HepG2 (cell line): ENCODE measurements around the gene NPBWR2. TPM values are rescaled to one million over a fixed set of nuclear protein-coding genes. Genes with fewer than 3 reads are reported as not detected.
A peak's percentile ranks its signal among the peaks of the same experiment; 100 is the strongest.

Experiments used
- ATAC-seq: fragments of 200-7000 bp; cut with Tn5 transposase; 3 replicates; pipeline ENCODE4 v1.9.1; 2020; ENCODE audit warnings: mild to moderate bottlenecking, moderate library complexity
- BruUV-seq: library from RNA; stranded (reverse); fragments of 400-500 nt; replicated peaks from 2 replicates; lab custom pipeline; 2021; lab: Mats Ljungman, UMichigan
- CTCF ChIA-PET: fragments of 300-600 bp; formaldehyde crosslinking; extraction: SDS; loops from one replicate; lab custom pipeline; 2021; ENCODE audit warnings: low total read pairs, inconsistent platforms, low intra/inter-chr PET ratio; lab: Yijun Ruan, JAX
- POLR2A ChIA-PET: fragments of 350-600 bp; sonication (Branson Sonifier 250); formaldehyde crosslinking; loops from one replicate; lab custom pipeline; 2020; ENCODE audit warnings: antibody characterized with exemption, inconsistent platforms; lab: Yijun Ruan, JAX
- DNase-seq: peaks from one replicate; pipeline ENCODE4 v3.0.0-alpha.2; 2015; ENCODE audit warnings: low spot score
- FAIRE-seq: peaks from 3 replicates; lab custom pipeline; 2011; peaks lifted over from hg19 to GRCh38; lab: Jason Lieb, UNC
- H2AFZ ChIP-seq: one replicate; pipeline ENCODE4 v1.6.1; 2011; ENCODE audit warnings: low read length, inconsistent platforms
- H3K27ac ChIP-seq: fragments of 300-600 bp; 3 replicates; pipeline ENCODE4 v1.8.0; 2011; ENCODE audit warnings: mixed run types, mild to moderate bottlenecking, mixed read lengths, low read length, inconsistent platforms; ENCODE audit not compliant: insufficient read depth; ENCODE audit errors: extremely low read length
- H3K27me3 ChIP-seq, 2 experiments: fragments of 200-600 bp in 1 of 2; 2 replicates in 1 of 2; 3 replicates in 1 of 2; pipeline versions ENCODE4 v1.6.0 to v1.8.0; 2011; ENCODE audit warnings: low read length in 2 of 2, mild to moderate bottlenecking in 2 of 2, moderate library complexity in 2 of 2, inconsistent platforms in 1 of 2; ENCODE audit not compliant: insufficient read depth in 2 of 2, control insufficient read depth in 1 of 2
- H3K36me3 ChIP-seq, 2 experiments: fragments of 200-600 bp in 1 of 2; replicated peaks in 1 of 2; 2 replicates in 1 of 2; 3 replicates in 1 of 2; pipeline versions ENCODE4 v1.5.1 to v1.8.0; 2011; ENCODE audit warnings: low read length in 2 of 2, inconsistent platforms in 1 of 2; ENCODE audit not compliant: insufficient read depth in 2 of 2, control insufficient read depth in 1 of 2
- H3K4me1 ChIP-seq: 2 replicates; pipeline ENCODE4 v1.5.1; 2012; ENCODE audit warnings: low read length, inconsistent platforms; ENCODE audit not compliant: insufficient read depth
- H3K4me2 ChIP-seq: 2 replicates; pipeline ENCODE4 v1.6.0; 2011; ENCODE audit warnings: low read depth, low read length, inconsistent platforms
- H3K4me3 ChIP-seq, 3 experiments: fragments of 200-600 bp in 1 of 3; sonication (generic), shearing (Covaris generic) in 1 of 3; replicated peaks in 1 of 3; 2 replicates each; pipeline ENCODE4 v1.5.1; 2011 to 2016; ENCODE audit warnings: low read length in 3 of 3, inconsistent platforms in 2 of 3, low read depth in 2 of 3, mild to moderate bottlenecking in 2 of 3, control low read depth in 1 of 3, mixed read lengths in 1 of 3; ENCODE audit not compliant: insufficient read depth in 1 of 3
- H3K79me2 ChIP-seq: one replicate; pipeline ENCODE4 v1.6.1; 2011; ENCODE audit warnings: low read length, inconsistent platforms; ENCODE audit not compliant: insufficient read depth
- H3K9ac ChIP-seq: 2 replicates; pipeline ENCODE4 v1.6.0; 2011; ENCODE audit warnings: mild to moderate bottlenecking, low read depth, low read length, inconsistent platforms; ENCODE audit not compliant: insufficient read depth
- H3K9me3 ChIP-seq: 2 replicates; pipeline ENCODE4 v1.5.1; 2012; ENCODE audit warnings: mild to moderate bottlenecking, low read length
- H4K20me1 ChIP-seq: 2 replicates; pipeline ENCODE4 v1.6.0; 2011; ENCODE audit warnings: inconsistent platforms, mild to moderate bottlenecking, low read length, moderate library complexity; ENCODE audit not compliant: insufficient read depth
- AGO2 ChIP-seq: fragments of 200-400 bp; formaldehyde crosslinking; optimal IDR thresholded peaks from 2 replicates; pipeline ENCODE3; 2017; ENCODE audit warnings: mild to moderate bottlenecking, low read depth, low read length, moderate library complexity
- ASH2L ChIP-seq: fragments of 300-600, 200-600 bp; sonication (generic); IDR thresholded peaks from 2 replicates; pipeline ENCODE4 v1.7.0; 2017; ENCODE audit warnings: low read depth, mild to moderate bottlenecking, moderate library complexity, mixed read lengths, low read length; ENCODE audit not compliant: insufficient read length
- FLYWCH1 ChIP-seq: sonication (generic); formaldehyde crosslinking; IDR thresholded peaks from 2 replicates; pipeline ENCODE4 v1.8.1; 2023; ENCODE audit warnings: mild to moderate bottlenecking, missing genetic modification reagents
- HES4 ChIP-seq: sonication (generic); formaldehyde crosslinking; IDR thresholded peaks from 2 replicates; pipeline ENCODE4 v1.9.0; 2021; ENCODE audit warnings: mild to moderate bottlenecking, missing genetic modification reagents, borderline replicate concordance
- HNRNPH1 ChIP-seq: fragments of 200-400 bp; formaldehyde crosslinking; optimal IDR thresholded peaks from 2 replicates; pipeline ENCODE3; 2017; ENCODE audit warnings: mild to moderate bottlenecking, low read depth, low read length
- MED8 ChIP-seq: sonication (generic); formaldehyde crosslinking; IDR thresholded peaks from 2 replicates; pipeline ENCODE4 v1.8.1; 2023; ENCODE audit warnings: mild to moderate bottlenecking, missing genetic modification reagents; ENCODE audit not compliant: insufficient replicate concordance
- SMC3 ChIP-seq: IDR thresholded peaks from 2 replicates; pipeline ENCODE4 v1.6.1; 2011; ENCODE audit warnings: low read length, improper control_type of control experiment
- SRSF4 ChIP-seq: fragments of 200-400 bp; formaldehyde crosslinking; IDR thresholded peaks from one replicate; pipeline ENCODE4 v1.6.1; 2018; ENCODE audit warnings: mild to moderate bottlenecking, low read depth, low read length, moderate library complexity; ENCODE audit not compliant: poor library complexity, severe bottlenecking
- SUZ12 ChIP-seq: fragments of 150-350 bp; IDR thresholded peaks from 2 replicates; pipeline ENCODE4 v1.6.1; 2014; ENCODE audit warnings: low read depth, low read length
- ZBTB3 ChIP-seq: sonication (generic); formaldehyde crosslinking; IDR thresholded peaks from 2 replicates; pipeline ENCODE4 v1.4.0; 2020; ENCODE audit warnings: low read depth, mild to moderate bottlenecking, moderate library complexity, missing genetic modification reagents, borderline replicate concordance
- ZNF10 ChIP-seq: sonication (generic); formaldehyde crosslinking; IDR thresholded peaks from 2 replicates; pipeline ENCODE4 v1.4.0; 2020; ENCODE audit warnings: mild to moderate bottlenecking, low read depth, missing genetic modification reagents, borderline replicate concordance
- ZNF101 ChIP-seq: sonication (generic); formaldehyde crosslinking; IDR thresholded peaks from 2 replicates; pipeline ENCODE4 v1.4.0; 2020; ENCODE audit warnings: mild to moderate bottlenecking, low read depth, missing genetic modification reagents, borderline replicate concordance
- ZNF33A ChIP-seq: sonication (generic); formaldehyde crosslinking; IDR thresholded peaks from 2 replicates; pipeline ENCODE4 v1.5.1; 2020; ENCODE audit warnings: missing genetic modification reagents, mild to moderate bottlenecking, moderate library complexity, borderline replicate concordance
- ZNF607 ChIP-seq: sonication (generic); formaldehyde crosslinking; IDR thresholded peaks from 2 replicates; pipeline ENCODE4 v1.5.1; 2020; ENCODE audit warnings: missing genetic modification reagents, mild to moderate bottlenecking, borderline replicate concordance
- ZNF670 ChIP-seq: sonication (generic); formaldehyde crosslinking; IDR thresholded peaks from 2 replicates; pipeline ENCODE4 v1.8.0; 2022; ENCODE audit warnings: mild to moderate bottlenecking, missing genetic modification reagents, borderline replicate concordance
- WGBS: methylation state at CpG from one replicate; pipeline ENCODE4 v1.1.6; 2017; ENCODE audit warnings: low lambda C conversion rate; 5-methylcytosine and 5-hydroxymethylcytosine counted together
- in situ Hi-C: cut with HindIII; loops from 2 replicates; pipeline ENCODE4 v1.10.0; 2017; ENCODE audit warnings: low pct_unique_long_range_greater_than_20kb; ENCODE audit not compliant: extremely low pct_ligation_motif_present
- intact Hi-C: fragments of 100-400 bp; cut with micrococcal nuclease; formaldehyde crosslinking; loops from one replicate; pipeline ENCODE4 v1.10.0; 2022; ENCODE audit not compliant: unreplicated experiment
- polyA plus RNA-seq, 8 experiments: library from polyadenylated mRNA; depleted of rRNA in 3 of 8; stranded (reverse) in 7 of 8; unstranded in 1 of 8; fragments of >200 nt; fragmentation: Illumina TruSeq in 4 of 8; extraction: Trizol in 4 of 8; gene quantifications; 2 replicates each; pipeline versions ENCODE4 v1.2.1 to v1.2.3, GENCODE V29; 2011 to 2016; ENCODE audit warnings: low read depth in 4 of 8, missing spikeins in 1 of 8, mixed read lengths in 1 of 8; ENCODE audit not compliant: insufficient read depth in 1 of 8
- total RNA-seq, 5 experiments: library from RNA; depleted of rRNA; stranded (reverse); fragments of >200 nt; fragmentation: Illumina TruSeq; extraction: Trizol; gene quantifications; 2 replicates each; pipeline ENCODE4 v1.2.3, GENCODE V29; 2016; ENCODE audit warnings: low read depth in 1 of 5
- TF ChIP-seq, protein P1 (sequence below): sonication (generic); formaldehyde crosslinking; IDR thresholded peaks from 2 replicates; pipeline ENCODE4 v1.5.0; 2020; ENCODE audit warnings: mild to moderate bottlenecking, missing genetic modification reagents
- TF ChIP-seq, protein P2 (sequence below): IDR thresholded peaks from 2 replicates; pipeline ENCODE4 v1.4.0; 2020; ENCODE audit warnings: mild to moderate bottlenecking, missing genetic modification reagents

The NPBWR2 gene
- total and polyA plus RNA-seq, 2 of the 13 experiments (the other 11 are each of a cell fraction or from before 2014, with no cell fraction given) = not detected

DNA sequence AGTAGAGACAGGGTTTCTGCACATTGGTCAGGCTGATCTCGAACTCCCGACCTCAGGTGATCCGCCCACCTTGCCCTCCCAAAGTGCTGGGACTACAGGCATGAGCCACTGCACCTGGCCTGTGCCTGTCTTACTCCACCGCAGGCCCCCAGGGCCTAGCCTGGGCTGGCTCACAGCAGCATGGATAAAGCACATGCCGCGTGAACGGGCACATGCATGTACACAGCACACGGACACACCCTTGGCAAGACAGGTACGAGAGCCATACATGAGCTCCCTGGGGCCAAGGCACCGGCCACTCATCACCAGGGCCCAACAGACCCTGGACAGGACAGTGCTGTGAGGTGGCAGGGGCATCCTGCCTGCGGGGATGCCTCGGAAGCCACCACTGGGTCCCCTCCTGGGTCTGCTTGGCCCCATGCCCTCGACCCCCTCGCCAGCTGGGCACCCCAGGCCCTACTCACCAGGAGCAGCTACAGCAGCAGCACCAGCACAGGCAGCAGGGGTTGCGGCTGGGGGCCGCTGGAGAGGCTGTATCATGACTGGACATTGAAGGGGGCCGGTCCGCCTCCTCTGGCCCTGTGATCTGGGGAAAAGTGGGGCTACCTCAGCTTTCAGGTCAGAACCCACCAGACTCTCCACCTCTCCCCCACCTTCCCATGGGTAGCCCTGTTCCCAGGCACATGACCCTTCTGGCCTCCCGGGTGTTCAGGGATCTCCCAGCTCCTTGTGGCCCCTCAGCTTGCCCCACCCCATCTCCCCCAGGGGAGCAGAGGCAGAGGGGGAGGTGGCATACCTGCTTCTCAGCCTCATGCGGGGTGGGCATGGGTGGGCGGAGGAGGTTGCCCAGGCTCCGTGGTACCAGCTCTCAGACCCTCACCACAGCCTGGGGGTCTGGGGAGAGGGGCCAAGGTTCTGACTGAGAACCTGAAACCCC lies 31.0 kb downstream of the NPBWR2 start (continued):
- TF ChIP-seq ZBTB3 (CRISPR knock-in tag) = no peak
- TF ChIP-seq ZNF33A = no peak
- peak; percentile 18 for TF ChIP-seq MED8
- TF ChIP-seq AGO2 = peak; percentile 7
- TF ChIP-seq ZNF10 = no peak
- no peak for TF ChIP-seq SRSF4
- TF ChIP-seq ASH2L = no peak
- no peak for TF ChIP-seq SMC3
- no peak for TF ChIP-seq HES4 (CRISPR knock-in tag)
- TF ChIP-seq ZNF670 (CRISPR knock-in tag) = no peak

DNA sequence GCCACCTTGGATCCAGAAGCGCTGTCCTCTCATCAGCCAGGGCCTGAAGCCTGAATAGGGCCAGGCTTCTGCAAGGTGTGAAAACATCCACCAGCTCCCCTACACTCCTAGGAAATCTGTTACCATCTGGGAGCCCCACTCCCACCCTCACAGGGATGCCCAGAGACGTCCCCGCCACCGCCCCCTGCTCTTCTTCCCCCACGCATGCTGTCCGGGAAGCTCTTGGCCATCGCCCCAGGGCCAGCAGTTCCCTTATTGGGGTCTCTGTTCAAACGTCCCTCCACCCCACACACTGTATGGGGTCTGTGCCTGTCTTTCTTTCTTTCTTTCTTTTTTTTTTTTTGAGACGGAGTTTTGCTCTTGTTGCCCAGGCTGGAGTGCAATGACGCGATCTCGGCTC lies 31.8 kb downstream of the NPBWR2 start:
- WGBS = 89% methylated on average over 12 of the region's 12 CpGs
- H3K79me2 ChIP-seq = no peaks in the 10 kb centered on the region
- DNase-seq (no peak), FAIRE-seq (no peak), ATAC-seq (no peak)
- H3K9me3 ChIP-seq = no peaks in the 10 kb centered on the region
- H3K36me3 ChIP-seq = no peaks in the 10 kb centered on the region
- POLR2A ChIA-PET = no interaction called here
- H3K4me2 ChIP-seq = no peak overlapping the region
- peaks cover 22% of the 10 kb centered on the region for H3K4me1 ChIP-seq
- no peaks in the 10 kb centered on the region for H4K20me1 ChIP-seq
- intact Hi-C loops (no loop called here), in situ Hi-C loops (no loop called here)
- H2AFZ ChIP-seq = no peak overlapping the region
- CTCF ChIA-PET = no interaction called here
- BruUV-seq = no TSS peak
- H3K4me3 ChIP-seq = no peak overlapping the region
- no peak overlapping the region for H3K27ac ChIP-seq
- no peaks in the 10 kb centered on the region for H3K27me3 ChIP-seq
- H3K9ac ChIP-seq = no peak overlapping the region
- TF ChIP-seq ZNF101 (CRISPR knock-in tag) (no peak), HNRNPH1 (no peak), ZNF607 (CRISPR knock-in tag) (no peak), SUZ12 (no peak), FLYWCH1 (CRISPR knock-in tag) (no peak)
- TF ChIP-seq, protein P1, sequence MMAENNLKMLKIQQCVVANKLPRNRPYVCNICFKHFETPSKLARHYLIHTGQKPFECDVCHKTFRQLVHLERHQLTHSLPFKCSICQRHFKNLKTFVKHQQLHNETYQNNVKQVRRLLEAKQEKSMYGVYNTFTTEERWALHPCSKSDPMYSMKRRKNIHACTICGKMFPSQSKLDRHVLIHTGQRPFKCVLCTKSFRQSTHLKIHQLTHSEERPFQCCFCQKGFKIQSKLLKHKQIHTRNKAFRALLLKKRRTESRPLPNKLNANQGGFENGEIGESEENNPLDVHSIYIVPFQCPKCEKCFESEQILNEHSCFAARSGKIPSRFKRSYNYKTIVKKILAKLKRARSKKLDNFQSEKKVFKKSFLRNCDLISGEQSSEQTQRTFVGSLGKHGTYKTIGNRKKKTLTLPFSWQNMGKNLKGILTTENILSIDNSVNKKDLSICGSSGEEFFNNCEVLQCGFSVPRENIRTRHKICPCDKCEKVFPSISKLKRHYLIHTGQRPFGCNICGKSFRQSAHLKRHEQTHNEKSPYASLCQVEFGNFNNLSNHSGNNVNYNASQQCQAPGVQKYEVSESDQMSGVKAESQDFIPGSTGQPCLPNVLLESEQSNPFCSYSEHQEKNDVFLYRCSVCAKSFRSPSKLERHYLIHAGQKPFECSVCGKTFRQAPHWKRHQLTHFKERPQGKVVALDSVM (CRISPR knock-in tag) = no peak
- TF ChIP-seq, protein P2, sequence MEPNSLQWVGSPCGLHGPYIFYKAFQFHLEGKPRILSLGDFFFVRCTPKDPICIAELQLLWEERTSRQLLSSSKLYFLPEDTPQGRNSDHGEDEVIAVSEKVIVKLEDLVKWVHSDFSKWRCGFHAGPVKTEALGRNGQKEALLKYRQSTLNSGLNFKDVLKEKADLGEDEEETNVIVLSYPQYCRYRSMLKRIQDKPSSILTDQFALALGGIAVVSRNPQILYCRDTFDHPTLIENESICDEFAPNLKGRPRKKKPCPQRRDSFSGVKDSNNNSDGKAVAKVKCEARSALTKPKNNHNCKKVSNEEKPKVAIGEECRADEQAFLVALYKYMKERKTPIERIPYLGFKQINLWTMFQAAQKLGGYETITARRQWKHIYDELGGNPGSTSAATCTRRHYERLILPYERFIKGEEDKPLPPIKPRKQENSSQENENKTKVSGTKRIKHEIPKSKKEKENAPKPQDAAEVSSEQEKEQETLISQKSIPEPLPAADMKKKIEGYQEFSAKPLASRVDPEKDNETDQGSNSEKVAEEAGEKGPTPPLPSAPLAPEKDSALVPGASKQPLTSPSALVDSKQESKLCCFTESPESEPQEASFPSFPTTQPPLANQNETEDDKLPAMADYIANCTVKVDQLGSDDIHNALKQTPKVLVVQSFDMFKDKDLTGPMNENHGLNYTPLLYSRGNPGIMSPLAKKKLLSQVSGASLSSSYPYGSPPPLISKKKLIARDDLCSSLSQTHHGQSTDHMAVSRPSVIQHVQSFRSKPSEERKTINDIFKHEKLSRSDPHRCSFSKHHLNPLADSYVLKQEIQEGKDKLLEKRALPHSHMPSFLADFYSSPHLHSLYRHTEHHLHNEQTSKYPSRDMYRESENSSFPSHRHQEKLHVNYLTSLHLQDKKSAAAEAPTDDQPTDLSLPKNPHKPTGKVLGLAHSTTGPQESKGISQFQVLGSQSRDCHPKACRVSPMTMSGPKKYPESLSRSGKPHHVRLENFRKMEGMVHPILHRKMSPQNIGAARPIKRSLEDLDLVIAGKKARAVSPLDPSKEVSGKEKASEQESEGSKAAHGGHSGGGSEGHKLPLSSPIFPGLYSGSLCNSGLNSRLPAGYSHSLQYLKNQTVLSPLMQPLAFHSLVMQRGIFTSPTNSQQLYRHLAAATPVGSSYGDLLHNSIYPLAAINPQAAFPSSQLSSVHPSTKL (CRISPR knock-in tag) = no peak
